Measurements from ENCODE around the gene HBE1.

DNA sequence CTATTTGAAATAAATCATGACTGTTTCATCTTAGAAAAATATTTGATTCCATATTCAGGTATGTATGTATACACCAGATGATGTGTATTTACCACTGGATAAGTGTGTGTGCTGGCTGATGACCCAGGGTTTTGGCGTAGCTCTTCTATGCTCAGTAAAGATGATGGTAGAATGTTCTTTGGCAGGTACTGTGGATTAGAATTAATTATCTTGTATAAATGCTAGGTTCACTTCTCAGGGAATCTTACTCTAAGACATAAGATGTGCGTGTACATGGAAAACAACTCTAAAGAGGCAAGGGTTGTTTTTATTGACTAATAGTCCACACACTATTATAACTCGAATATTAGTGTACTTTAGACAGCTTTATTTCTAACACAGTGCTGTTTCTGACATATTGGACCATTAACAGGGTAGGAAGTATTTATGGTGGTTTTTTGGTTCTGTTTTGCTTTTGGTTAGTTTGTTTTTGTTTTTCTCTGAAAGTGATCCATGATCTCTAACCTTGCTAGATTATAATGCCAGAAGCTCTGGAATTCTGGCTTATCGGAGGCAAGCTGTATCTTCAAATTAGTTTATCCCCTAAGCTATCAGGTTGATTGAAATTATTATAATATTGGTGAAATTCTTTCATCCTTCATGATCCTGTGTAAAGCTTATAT is 19.1 kb downstream of the HBE1 start:
- no peak for TF ChIP-seq POLR2A (IDR thresholded peaks at IDR 0.05)
- TF ChIP-seq, protein P1, sequence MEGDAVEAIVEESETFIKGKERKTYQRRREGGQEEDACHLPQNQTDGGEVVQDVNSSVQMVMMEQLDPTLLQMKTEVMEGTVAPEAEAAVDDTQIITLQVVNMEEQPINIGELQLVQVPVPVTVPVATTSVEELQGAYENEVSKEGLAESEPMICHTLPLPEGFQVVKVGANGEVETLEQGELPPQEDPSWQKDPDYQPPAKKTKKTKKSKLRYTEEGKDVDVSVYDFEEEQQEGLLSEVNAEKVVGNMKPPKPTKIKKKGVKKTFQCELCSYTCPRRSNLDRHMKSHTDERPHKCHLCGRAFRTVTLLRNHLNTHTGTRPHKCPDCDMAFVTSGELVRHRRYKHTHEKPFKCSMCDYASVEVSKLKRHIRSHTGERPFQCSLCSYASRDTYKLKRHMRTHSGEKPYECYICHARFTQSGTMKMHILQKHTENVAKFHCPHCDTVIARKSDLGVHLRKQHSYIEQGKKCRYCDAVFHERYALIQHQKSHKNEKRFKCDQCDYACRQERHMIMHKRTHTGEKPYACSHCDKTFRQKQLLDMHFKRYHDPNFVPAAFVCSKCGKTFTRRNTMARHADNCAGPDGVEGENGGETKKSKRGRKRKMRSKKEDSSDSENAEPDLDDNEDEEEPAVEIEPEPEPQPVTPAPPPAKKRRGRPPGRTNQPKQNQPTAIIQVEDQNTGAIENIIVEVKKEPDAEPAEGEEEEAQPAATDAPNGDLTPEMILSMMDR (IDR thresholded peaks at IDR 0.05) = no peak

All from testis (tissue), 2 donors.